HG03442 (cell line): Measurements from ENCODE around the gene TMEM79.

Source experiments
- ATAC-seq: cut with Tn5 transposase; IDR thresholded peaks from one replicate; pipeline ENCODE4 v1.9.1; 2021; ENCODE audit warnings: mild to moderate bottlenecking, moderate library complexity; ENCODE audit not compliant: unreplicated experiment

Gene TMEM79, protein sequence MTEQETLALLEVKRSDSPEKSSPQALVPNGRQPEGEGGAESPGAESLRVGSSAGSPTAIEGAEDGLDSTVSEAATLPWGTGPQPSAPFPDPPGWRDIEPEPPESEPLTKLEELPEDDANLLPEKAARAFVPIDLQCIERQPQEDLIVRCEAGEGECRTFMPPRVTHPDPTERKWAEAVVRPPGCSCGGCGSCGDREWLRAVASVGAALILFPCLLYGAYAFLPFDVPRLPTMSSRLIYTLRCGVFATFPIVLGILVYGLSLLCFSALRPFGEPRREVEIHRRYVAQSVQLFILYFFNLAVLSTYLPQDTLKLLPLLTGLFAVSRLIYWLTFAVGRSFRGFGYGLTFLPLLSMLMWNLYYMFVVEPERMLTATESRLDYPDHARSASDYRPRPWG

GRCh38 chr1:156284112-156284511 is at the start of gene TMEM79:
Gene TMEM79 (plus strand): TSS chr1:156284325. CDS start chr1:156285227, 902 bp downstream.
- ATAC-seq, result no peak

DNA sequence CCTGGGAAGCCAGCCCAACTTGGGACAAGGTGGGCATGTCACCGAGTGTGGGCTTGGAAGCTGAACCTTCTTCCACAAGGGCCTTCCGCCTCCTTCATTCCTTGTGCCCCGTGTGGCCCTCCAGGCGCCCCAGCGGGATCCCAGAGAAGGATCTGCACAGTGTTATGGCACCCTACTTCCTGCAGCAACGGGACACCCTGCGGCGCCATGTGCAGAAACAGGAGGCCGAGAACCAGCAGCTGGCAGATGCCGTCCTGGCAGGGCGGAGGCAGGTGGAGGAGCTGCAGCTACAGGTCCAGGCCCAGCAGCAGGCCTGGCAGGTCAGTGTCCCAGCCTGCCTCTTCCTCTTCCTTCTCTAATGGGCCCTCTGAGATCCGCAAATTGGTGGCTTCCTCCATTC is 48.0 kb upstream of the TMEM79 start:
- no peak for ATAC-seq

GRCh38 chr1:156238248-156238647 is 45.9 kb upstream of the TMEM79 start:
- no peak for ATAC-seq

DNA sequence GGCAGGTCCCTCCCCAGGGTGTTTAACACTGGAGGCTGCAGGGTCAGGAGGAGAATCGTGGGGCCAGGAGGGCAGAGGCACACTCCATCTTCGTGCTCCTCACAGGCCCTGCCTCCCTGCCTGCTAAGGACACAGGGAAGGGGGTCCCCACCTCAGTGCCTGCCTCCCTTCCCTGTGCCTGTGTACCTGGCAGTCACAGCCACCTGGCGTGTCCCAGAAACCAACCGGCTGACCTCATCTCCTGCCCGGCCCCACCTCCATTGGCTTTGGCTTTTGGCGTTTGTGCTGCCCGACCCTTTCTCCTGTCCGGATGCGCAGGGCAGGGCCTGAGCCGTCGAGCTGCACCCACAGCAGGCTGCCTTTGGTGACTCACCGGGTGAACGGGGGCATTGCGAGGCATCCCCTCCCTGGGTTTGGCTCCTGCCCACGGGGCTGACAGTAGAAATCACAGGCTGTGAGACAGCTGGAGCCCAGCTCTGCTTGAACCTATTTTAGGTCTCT is 42.8 kb upstream of the TMEM79 start:
- ATAC-seq, result no peak

DNA sequence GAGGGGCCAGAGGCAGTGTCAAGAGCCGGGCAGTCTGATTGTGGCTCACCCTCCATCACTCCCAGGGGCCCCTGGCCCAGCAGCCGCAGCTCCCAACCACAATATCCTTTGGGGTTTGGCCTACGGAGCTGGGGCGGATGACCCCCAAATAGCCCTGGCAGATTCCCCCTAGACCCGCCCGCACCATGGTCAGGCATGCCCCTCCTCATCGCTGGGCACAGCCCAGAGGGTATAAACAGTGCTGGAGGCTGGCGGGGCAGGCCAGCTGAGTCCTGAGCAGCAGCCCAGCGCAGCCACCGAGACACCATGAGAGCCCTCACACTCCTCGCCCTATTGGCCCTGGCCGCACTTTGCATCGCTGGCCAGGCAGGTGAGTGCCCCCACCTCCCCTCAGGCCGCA is 42.2 kb upstream of the TMEM79 start, which contains the start of gene BGLAP:
TSS of gene BGLAP (plus strand) at position 259 of the 400 bp plus-strand sequence. CDS start at position 307, 48 bp downstream.
- no peak for ATAC-seq

GRCh38 chr1:156242738-156243137 is 41.4 kb upstream of the TMEM79 start:
- ATAC-seq, result no peak

GRCh38 chr1:156244126-156244525 is 40.0 kb upstream of the TMEM79 start:
- ATAC-seq, result no peak

GRCh38 chr1:156244712-156245111 is 39.4 kb upstream of the TMEM79 start:
- no peak for ATAC-seq

DNA sequence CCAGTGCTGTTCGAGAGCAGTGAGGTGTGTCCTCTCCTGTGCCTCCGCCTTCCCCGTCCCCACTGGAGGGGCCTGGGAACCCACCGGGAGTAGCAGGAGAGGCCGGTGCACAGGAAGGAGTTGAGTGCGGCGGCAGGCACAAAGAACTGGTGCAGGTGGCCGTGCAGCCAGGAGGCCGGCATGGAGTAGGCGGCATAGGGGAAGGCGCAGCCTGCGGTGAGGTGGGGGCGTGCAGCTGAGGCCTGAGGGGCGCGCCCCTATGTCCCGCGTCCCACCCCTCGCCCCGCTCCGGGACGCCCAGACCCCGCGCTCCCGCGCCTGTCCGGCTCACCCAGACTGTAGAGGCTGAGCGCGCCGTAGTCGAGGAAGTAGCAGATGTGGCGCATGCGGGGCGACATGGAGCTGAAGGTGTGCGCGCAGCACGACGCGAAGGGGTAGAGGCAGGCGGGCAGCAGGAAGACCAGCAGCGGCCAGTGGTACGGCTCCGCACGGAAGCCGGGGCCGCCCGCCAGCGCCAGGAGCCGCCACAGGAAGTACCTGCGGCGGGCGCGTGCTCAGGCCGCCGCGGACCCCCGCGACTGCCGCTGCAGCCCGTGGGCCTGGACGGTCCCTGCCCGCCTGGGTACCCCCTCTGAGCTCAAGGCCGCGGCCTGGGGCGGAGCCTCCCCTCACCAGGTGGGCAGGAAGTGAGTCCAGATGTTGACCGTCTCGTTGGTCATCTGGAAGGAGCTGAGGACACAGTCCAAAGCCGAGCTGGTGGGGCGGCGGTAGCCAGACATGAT is 38.5 kb upstream of the TMEM79 start:
- no peak for ATAC-seq

- ATAC-seq, result no peak
Observed at GRCh38 chr1:156246241-156246780, 37.8 kb upstream of the TMEM79 start.

GRCh38 chr1:156246781-156247459 is 37.2 kb upstream of the TMEM79 start:
- ATAC-seq, result no peak

- no peak for ATAC-seq
Observed at GRCh38 chr1:156247460-156248322, 36.4 kb upstream of the TMEM79 start, which contains the start of gene PAQR6. Gene PAQR6 (minus strand): TSS chr1:156248056. CDS start chr1:156246731, 1,325 bp downstream.

DNA sequence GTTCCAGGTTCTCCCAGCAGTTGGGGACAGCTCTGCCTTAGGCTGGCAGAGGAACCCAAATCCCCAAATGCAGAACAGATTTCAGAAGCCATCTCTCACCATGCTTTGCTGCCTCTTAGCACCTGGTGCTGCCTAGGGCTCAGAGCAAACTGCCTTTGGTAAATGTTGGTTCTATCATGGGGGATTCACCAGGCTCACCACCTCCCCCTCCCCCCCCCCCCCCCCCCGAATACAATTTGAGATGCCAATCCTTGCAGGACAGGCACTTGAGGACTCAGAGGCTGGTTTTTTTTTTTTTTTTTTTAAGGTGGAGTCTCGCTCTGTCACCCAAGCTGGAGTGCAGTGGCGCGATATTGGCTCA is 35.8 kb upstream of the TMEM79 start:
- no peak for ATAC-seq

GRCh38 chr1:156249593-156249992 is 34.5 kb upstream of the TMEM79 start:
- ATAC-seq, result no peak

DNA sequence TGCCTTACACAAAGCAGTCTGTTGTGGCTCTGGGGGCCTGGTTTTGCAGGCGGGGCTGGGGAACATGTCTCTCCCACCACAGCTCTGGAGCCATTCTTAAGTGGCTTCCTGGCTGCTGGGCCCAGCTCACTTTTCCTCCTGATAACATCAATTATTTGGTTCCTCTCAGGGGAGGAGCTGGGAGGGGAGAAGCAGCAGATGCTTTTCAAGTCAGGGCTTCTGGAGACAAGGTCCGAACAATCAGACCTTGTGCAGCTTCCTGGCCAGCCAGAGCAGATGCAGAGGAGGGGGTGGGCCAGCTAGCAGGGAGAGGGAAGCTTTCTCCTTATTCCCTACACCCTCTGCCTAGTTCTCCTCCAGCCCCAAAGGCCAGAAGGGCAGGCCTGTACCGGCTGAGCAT is 32.6 kb upstream of the TMEM79 start:
- no peak for ATAC-seq

GRCh38 chr1:156253634-156254033 is 30.5 kb upstream of the TMEM79 start:
- no peak for ATAC-seq

- ATAC-seq, result no peak
Observed at GRCh38 chr1:156257711-156258110, 26.4 kb upstream of the TMEM79 start.

GRCh38 chr1:156258859-156259258 is 25.3 kb upstream of the TMEM79 start:
- ATAC-seq, result no peak

DNA sequence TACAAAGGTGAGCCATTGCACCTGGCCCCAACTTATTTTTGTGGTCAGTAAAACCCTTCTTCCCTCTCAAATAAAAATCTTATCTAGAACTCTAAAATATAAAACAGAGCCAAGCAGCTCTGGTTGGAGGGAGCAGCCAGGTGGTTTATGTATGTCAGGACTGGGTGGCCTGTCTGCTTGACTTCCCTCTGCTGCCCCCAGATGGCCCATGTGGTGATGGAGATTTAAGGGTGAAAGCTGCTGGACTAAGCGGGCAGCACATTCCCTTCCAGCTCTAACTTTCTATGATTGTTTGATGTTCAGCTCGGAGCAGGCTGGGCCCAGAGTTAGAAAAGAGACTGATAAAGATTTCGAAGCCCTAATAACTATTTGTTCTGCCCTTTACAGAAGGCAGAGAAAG is 24.3 kb upstream of the TMEM79 start:
- ATAC-seq, result no peak

GRCh38 chr1:156260896-156261295 is 23.2 kb upstream of the TMEM79 start:
- no peak for ATAC-seq
